ENCODE measurements around the gene SPARCL1.

SPARCL1 gene

DNA sequence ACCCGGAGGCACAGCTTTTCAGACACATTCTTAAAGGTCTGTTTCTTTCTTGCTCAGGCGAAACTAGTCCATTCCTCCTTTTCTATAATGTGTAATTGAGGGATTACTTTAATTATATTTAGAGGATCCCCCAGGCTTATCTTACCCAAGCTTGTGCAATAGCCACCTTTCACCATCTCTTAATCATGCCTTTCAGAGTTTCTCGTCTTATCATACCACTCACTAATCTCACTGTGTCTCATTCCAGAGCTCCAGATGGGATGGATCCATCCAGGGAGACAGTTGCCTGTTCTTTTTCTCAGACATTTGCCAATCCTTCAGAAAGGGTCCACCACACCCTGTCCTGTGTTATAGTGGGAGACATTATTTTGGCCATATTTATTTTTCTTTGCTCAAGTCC is 12.5 kb downstream of the SPARCL1 start:
- Histone ChIP-seq H3K4me1 (ENCODE audit: control insufficient read depth, low read length) (peaks cover 10% of the 10 kb centered on the region), H3K27ac (ENCODE audit: low read depth, low read length) (no peak overlapping the region), H3K27me3 (ENCODE audit: control insufficient read depth, low read length) (peaks cover 3% of the 10 kb centered on the region; the same call in 1 of the 2 replicates)

DNA sequence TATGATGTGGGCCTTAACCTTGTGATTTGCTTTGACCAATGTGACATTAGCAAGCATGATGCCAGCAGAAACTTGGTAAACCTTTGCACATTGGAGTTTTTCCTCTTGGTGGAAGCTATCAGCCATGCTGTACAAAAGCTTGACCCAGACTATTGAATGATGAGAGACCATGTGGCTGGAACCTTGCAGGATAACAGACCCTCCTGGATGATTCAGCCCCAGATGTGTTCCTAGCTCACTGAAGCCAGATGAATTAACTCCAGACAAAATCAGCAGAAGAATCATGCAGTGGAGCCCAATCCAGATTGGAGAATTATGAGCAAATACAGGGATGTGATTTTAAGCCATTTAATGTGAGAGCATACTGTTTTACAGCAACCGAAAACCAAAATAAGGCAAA is 16.8 kb downstream of the SPARCL1 start:
- H3F3A ChIP-seq (ENCODE audit: control insufficient read depth, insufficient read depth), result no peaks in the 10 kb centered on the region
- no peaks in the 10 kb centered on the region for H3K4me1 ChIP-seq (ENCODE audit: control insufficient read depth, low read length)
- no peaks in the 10 kb centered on the region for H3K9me3 ChIP-seq (ENCODE audit: control insufficient read depth, insufficient read depth, low read length)
- no peaks in the 10 kb centered on the region for H3K9me2 ChIP-seq (replicated peaks; ENCODE audit: control insufficient read depth, low read length)
- H3K79me2 ChIP-seq (ENCODE audit: control insufficient read depth, low read length), result no peaks in the 10 kb centered on the region
- H3K4me3 ChIP-seq (ENCODE audit: low read length), result no peak overlapping the region
- H3K4me2 ChIP-seq (ENCODE audit: low read length), result no peak overlapping the region
- TF ChIP-seq, protein P1, sequence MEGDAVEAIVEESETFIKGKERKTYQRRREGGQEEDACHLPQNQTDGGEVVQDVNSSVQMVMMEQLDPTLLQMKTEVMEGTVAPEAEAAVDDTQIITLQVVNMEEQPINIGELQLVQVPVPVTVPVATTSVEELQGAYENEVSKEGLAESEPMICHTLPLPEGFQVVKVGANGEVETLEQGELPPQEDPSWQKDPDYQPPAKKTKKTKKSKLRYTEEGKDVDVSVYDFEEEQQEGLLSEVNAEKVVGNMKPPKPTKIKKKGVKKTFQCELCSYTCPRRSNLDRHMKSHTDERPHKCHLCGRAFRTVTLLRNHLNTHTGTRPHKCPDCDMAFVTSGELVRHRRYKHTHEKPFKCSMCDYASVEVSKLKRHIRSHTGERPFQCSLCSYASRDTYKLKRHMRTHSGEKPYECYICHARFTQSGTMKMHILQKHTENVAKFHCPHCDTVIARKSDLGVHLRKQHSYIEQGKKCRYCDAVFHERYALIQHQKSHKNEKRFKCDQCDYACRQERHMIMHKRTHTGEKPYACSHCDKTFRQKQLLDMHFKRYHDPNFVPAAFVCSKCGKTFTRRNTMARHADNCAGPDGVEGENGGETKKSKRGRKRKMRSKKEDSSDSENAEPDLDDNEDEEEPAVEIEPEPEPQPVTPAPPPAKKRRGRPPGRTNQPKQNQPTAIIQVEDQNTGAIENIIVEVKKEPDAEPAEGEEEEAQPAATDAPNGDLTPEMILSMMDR (IDR thresholded peaks at IDR 0.05; ENCODE audit: low read depth, low read length, poor library complexity, severe bottlenecking), result no peak
- TF ChIP-seq EZH2phosphoT487 (IDR thresholded peaks at IDR 0.05; ENCODE audit: borderline replicate concordance, low read length), result no peak
- no peaks in the 10 kb centered on the region for H4K20me1 ChIP-seq (ENCODE audit: control insufficient read depth, insufficient read depth, low read depth, low read length)
- no peak overlapping the region for H3K27ac ChIP-seq (ENCODE audit: low read depth, low read length)
- H3K27me3 ChIP-seq (ENCODE audit: control insufficient read depth, low read length), result peaks cover 1% of the 10 kb centered on the region; the same call in 1 of the 2 replicates
- H3K36me3 ChIP-seq (ENCODE audit: control insufficient read depth, low read length), result no peaks in the 10 kb centered on the region

More for the DNA sequence above, 12.5 kb downstream of the SPARCL1 start:
- H3F3A ChIP-seq (ENCODE audit: control insufficient read depth, insufficient read depth), result no peaks in the 10 kb centered on the region
- no peak overlapping the region for H3K4me3 ChIP-seq (ENCODE audit: low read length)
- no peaks in the 10 kb centered on the region for H3K36me3 ChIP-seq (ENCODE audit: control insufficient read depth, low read length)
- no peaks in the 10 kb centered on the region for H3K9me3 ChIP-seq (ENCODE audit: control insufficient read depth, insufficient read depth, low read length)
- H3K9me2 ChIP-seq (replicated peaks; ENCODE audit: control insufficient read depth, low read length), result no peaks in the 10 kb centered on the region
- H3K4me2 ChIP-seq (ENCODE audit: low read length), result no peak overlapping the region
- H4K20me1 ChIP-seq (ENCODE audit: control insufficient read depth, insufficient read depth, low read depth, low read length), result no peaks in the 10 kb centered on the region
- no peak for TF ChIP-seq EZH2phosphoT487 (IDR thresholded peaks at IDR 0.05; ENCODE audit: borderline replicate concordance, low read length)
- TF ChIP-seq, protein P1 (IDR thresholded peaks at IDR 0.05; ENCODE audit: low read depth, low read length, poor library complexity, severe bottlenecking), result no peak
- H3K79me2 ChIP-seq (ENCODE audit: control insufficient read depth, low read length), result no peaks in the 10 kb centered on the region

DNA sequence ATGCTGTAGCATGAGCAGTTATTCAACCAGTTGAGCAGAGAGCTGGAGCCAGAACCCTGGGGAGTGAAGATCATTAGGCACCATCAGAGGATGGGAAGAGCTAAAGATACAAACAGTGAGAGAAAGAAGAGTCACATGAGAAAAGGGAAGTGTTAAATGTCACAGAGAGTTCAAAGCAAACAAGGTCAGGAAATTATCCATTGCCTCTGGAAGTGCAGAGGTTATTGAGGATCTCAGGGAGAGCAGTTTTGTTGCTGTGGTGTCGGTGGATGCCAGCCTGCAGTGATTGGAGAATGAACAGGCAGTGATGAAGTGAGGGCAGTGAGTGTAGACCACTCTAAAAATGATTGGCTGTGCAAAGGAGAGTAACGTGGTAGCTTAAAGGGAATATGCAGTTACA is 17.7 kb downstream of the SPARCL1 start:
- no peak overlapping the region for H3K27ac ChIP-seq (ENCODE audit: low read depth, low read length)
- no peaks in the 10 kb centered on the region for H3F3A ChIP-seq (ENCODE audit: control insufficient read depth, insufficient read depth)
- TF ChIP-seq, protein P1 (IDR thresholded peaks at IDR 0.05; ENCODE audit: low read depth, low read length, poor library complexity, severe bottlenecking), result no peak
- no peak for TF ChIP-seq EZH2phosphoT487 (IDR thresholded peaks at IDR 0.05; ENCODE audit: borderline replicate concordance, low read length)
- H3K4me1 ChIP-seq (ENCODE audit: control insufficient read depth, low read length), result no peaks in the 10 kb centered on the region
- no peaks in the 10 kb centered on the region for H3K79me2 ChIP-seq (ENCODE audit: control insufficient read depth, low read length)
- H3K27me3 ChIP-seq (ENCODE audit: control insufficient read depth, low read length), result no peaks in the 10 kb centered on the region
- no peaks in the 10 kb centered on the region for H3K36me3 ChIP-seq (ENCODE audit: control insufficient read depth, low read length)
- no peaks in the 10 kb centered on the region for H3K9me2 ChIP-seq (replicated peaks; ENCODE audit: control insufficient read depth, low read length)
- no peak overlapping the region for H3K4me2 ChIP-seq (ENCODE audit: low read length)
- H3K9me3 ChIP-seq (ENCODE audit: control insufficient read depth, insufficient read depth, low read length), result no peaks in the 10 kb centered on the region
- no peak overlapping the region for H3K4me3 ChIP-seq (ENCODE audit: low read length)
- H4K20me1 ChIP-seq (ENCODE audit: control insufficient read depth, insufficient read depth, low read depth, low read length), result no peaks in the 10 kb centered on the region

Data from DOHH2 (cell line).